ENCODE results near the gene WDR37.

DNA sequence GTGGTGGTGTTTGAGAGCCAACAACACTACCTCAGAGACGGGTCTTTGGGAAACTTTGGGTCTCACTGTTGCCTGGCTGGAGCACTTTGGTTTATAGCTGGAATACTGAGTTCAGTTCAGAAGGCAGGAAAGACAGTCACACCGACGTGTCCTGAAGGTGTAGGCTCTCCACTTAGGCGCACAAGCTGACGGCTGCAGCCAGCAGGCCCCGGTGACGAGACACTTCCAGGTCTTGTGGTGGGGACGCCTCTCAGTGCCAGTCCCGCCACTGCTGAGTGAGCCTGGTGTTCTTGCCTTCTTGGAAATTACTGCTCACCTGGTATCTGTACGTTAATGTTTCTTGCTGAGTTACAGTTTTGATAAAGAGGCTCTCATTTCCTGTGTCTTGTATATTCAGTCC, 74.0 kb downstream of the WDR37 start:
- TF ChIP-seq YY1 (IDR thresholded peaks at IDR 0.05; ENCODE audit: low read depth), result no peak
- no peak for TF ChIP-seq CEBPB (IDR thresholded peaks at IDR 0.05)
- TF ChIP-seq, protein P1, sequence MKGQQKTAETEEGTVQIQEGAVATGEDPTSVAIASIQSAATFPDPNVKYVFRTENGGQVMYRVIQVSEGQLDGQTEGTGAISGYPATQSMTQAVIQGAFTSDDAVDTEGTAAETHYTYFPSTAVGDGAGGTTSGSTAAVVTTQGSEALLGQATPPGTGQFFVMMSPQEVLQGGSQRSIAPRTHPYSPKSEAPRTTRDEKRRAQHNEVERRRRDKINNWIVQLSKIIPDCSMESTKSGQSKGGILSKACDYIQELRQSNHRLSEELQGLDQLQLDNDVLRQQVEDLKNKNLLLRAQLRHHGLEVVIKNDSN (IDR thresholded peaks at IDR 0.05), result no peak
- no peak for TF ChIP-seq TEAD4 (IDR thresholded peaks at IDR 0.05)
- no peak for TF ChIP-seq FOXM1 (IDR thresholded peaks at IDR 0.05; ENCODE audit: borderline replicate concordance, low read depth)
- no peak for TF ChIP-seq TAF1 (IDR thresholded peaks at IDR 0.05; ENCODE audit: low read depth)
- TF ChIP-seq TCF12 (IDR thresholded peaks at IDR 0.05; ENCODE audit: low read depth), result no peak
- TF ChIP-seq REST (IDR thresholded peaks at IDR 0.05; ENCODE audit: low read depth), result no peak
- TF ChIP-seq MAX (IDR thresholded peaks at IDR 0.05), result no peak
- no peak for TF ChIP-seq EP300 (IDR thresholded peaks at IDR 0.05; ENCODE audit: borderline replicate concordance)
- TF ChIP-seq NFIC (IDR thresholded peaks at IDR 0.05), result no peak
- no peak for TF ChIP-seq ZBTB7A (IDR thresholded peaks at IDR 0.05; ENCODE audit: low read depth)
- TF ChIP-seq RAD21 (IDR thresholded peaks at IDR 0.05; ENCODE audit: low read depth), result no peak
- no peak for TF ChIP-seq CREB1 (IDR thresholded peaks at IDR 0.05; ENCODE audit: low read depth)

Data from Ishikawa (cell line).